Forelimb muscle (tissue), 1 donor: Measurements from ENCODE around the gene ZFYVE28. TPM values are rescaled to one million over a fixed set of nuclear protein-coding genes. Genes with fewer than 3 reads are reported as not detected.
A peak's percentile ranks its signal among the peaks of the same experiment; 100 is the strongest.
"Not testable (repeated sequence)": the region's sequence is repeated elsewhere in the genome, so short reads cannot be mapped to it uniquely, and the experiment has no call there.

Experiments
- DNase-seq: peaks from one replicate; pipeline ENCODE4 v3.0.0-alpha.2; 2013; ENCODE audit warnings: low read depth
- polyA plus RNA-seq: library from polyadenylated mRNA; unstranded; fragments of 120-200 nt; gene quantifications from one replicate; pipeline ENCODE4 v1.2.1, GENCODE V29; 2013; ENCODE audit not compliant: insufficient read length

ZFYVE28 gene
- polyA plus RNA-seq, result 1.7 TPM

DNA sequence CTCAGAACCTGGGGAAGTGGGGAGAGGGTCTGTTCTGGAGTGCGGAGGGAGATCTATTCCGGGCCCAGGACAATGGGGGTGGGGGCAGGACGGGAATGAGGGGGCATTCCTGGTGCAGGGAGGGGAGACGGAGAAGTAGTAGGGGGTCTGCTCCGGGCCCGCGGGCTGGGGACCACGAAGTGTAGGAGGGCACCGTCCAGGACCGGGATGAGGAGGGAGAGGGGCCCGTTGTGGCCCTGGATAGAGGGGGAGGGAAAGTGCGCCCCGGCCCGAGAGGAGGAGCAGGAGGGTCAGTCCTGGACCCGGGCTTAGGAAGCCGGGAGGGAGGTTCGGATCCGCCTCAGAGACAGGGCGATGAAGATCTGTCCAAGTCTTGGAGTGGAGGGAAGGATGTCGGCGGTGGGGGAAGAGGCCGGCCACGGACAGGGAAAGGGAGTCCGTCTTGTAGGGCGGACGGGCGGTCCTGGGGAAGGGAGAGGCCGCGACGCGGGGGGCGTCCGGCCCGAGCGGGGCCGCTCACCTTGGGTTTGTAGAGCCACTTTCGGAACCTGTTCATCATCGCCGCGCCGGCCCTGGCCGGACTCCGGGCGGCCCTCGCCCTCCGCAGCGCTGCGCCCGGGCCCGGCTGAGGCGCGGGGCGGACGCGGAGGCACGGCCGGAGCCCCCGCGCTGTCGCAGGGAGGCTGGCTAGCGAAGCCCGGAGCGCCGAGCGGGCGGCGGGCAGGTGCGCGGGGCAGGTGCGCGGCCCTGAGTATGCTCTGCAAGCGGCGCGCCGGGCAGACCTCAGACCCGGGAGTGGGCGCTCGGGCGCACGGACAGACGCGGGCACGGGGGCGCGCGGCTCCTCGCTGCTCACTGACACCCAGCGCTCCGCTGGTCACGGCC, at the start of gene ZFYVE28:
Gene ZFYVE28, minus strand, starts transcription at position 881 of the 885 bp plus-strand sequence. Its CDS starts 322 bp downstream, at position 559.
- DNase-seq, result no peak

DNA sequence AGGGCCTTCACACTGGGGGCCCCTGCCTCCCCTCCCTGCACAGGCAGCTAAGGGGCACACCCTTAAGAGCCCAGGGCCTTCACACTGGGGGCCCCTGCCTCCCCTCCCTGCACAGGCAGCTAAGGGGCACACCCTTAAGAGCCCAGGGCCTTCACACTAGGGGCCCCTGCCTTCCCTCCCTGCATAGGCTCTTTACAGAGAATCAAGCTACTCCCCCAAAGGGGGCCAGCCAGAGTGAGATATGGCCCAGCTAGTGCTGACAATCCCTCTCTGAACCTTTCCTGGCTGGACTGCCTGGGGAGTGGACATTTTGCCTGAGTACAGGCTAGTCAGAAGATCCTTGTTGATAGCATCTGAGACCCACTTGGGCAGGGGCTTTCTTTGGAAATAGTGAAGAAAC, 47.1 kb upstream of the ZFYVE28 start:
- not testable (repeated sequence) for DNase-seq

DNA sequence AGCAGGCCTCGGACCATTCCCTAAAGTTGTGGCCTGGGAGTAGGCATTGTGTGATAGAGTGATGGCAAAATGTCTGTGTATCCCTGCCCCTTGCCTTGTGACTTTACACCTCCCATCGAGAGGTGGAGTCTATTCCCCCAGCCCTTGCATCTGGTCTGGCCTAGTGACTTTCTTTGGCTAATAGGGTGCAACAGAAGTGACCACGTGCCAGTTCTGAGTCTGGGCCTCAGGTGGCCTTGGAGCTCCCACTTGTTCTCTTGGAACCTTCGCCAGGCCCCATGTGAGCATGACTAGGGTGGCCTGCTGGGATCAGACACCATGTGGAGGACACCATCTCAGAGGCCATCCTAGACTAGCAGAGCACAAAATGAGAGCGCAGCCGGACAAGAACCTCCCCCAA, 46.6 kb upstream of the ZFYVE28 start:
- no peak for DNase-seq

DNA sequence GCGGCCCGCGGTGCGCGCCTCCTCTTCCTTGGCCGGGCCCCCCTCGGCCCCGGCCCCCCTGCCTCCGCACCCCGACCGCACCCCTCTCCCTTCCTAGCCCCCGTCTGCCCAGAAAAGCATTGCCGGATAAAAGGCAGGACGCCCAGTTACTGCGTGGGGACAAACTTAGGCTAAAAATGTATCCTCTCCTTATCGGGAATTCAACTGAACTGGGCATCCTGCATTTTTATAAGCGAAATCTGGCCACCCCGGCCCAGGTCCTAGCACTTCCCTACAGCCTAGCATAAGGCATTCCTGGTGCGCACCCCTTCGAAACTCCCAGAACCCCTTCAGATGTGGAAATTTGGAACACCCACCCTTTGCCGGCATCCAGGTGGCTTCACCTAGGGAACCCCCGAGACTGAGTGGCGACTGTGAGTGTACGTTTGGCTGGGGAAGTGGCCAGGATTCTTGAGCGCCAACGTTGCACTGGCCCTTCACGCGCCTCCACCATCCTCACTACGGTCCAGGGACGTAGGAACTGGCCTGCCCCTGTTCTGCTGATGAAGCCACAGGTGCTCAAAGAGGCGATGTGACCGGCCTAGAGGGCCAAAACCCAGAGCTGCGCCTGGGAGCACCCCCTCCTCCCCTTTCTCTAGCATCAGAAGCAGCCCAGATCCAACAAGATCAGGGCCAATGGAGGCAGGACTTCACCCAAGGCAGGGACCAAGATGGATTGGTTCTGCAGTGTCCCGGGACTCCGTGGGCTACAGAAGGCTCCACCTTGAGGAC, 44.7 kb upstream of the ZFYVE28 start:
- no peak for DNase-seq

DNA sequence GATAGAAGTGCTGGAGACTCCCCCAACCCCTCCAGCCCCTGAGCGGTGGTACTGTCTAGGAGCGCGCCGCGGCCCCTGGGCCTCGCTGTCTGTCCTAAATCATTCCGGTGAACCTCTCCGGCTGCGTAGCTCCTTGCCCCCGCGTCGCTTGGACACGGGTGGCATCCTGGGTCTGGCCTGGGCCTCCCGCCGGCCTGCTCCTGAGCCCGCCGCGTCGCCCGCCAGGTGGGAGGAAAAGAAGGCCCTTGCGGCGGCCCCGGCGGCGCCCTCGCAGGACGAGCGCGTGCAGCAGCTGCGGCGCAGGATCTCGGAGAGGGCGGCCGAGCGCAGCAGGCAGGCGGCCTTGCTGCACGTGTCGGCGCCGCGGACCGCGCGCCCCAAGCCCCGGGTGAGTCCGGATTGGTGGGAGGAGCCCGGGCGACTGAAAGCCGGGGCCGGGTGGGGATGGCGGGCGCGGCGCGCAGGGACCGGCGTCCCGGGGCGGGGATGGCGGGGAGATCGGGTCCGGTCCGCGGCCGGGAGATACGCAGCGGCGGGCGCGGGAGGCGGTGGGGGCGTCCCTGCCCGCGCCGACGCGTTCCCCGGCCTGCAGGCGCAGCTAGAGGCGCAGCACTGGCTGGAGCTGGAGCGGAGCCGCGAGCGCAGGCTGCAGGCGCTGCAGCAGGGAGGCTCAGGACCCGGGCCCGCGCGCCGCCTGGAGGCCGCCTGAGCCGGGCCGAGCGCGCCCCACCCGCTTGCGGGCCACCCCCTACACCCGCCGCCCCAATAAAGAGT, 44.0 kb upstream of the ZFYVE28 start:
- DNase-seq, result peak; percentile 51

DNA sequence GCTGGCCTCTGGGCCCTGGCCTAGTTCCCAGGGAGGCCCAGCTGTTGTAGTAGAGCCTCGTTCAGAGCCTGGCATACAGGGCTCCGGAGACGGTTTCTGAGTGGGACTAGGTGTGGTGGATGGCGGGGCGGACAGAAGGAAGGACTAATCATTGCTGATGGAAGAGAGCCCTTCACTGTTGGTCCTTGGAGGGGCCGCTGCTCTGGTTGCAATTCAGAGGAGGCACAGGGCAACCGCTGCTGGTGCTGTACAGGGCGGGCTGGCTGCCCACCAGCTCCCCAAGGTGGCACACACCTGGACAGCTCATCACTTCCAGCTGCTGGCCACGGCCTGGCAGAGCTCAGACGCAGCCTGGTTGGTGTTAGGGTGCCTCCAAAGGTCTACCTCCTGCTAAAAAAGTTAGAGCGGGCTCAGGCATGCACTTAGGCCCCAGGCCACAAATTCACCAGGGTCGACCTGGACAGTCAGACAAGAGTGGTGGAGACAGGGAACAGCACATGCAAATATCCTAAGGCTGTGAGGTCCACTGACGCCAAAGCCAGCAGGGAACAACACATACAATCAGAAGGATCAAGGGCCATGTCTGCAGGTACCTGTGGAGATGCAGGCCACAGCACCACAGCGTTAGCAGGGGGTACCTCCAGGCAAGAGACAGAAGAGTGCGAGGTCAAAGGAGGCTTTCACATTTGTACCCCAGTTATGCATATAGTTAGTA, 43.0 kb upstream of the ZFYVE28 start:
- no peak for DNase-seq

DNA sequence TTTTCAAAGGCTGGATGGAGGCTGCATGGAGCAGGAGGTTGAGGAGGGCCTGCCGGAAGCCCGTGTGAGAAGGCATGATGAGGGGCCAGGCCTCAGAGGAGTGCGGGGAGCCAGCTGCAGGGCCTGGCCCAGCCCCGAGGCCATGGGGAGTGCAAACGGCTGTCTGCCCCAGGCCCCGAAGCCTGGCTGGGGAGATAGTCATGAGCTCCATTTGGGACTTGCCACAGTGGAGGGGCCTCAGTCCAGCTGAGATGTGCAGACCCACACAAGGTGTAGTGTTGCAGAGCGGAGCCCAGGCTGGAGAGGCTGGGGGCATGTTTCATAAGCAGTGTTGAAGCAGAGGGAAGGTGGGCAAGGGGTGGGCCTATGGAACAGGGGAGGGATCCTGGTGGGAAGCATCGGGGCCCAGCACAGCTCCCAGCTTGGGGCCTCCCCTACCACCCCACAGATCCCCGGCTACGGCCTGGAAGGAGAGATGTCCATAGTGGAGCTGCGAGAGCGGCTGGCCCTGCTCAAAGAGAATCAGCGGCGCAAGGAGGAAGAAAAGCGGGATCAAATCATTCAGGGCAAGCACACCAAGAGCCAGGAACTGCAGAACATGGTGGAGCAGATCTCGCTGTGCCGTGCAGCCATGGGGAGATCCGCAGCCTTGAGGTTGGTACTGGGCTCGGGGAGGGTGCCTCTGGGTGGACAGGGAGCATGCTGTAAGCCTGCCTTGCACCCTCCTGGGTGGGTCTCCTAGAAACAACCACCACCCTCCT, 41.3 kb upstream of the ZFYVE28 start:
- no peak for DNase-seq

DNA sequence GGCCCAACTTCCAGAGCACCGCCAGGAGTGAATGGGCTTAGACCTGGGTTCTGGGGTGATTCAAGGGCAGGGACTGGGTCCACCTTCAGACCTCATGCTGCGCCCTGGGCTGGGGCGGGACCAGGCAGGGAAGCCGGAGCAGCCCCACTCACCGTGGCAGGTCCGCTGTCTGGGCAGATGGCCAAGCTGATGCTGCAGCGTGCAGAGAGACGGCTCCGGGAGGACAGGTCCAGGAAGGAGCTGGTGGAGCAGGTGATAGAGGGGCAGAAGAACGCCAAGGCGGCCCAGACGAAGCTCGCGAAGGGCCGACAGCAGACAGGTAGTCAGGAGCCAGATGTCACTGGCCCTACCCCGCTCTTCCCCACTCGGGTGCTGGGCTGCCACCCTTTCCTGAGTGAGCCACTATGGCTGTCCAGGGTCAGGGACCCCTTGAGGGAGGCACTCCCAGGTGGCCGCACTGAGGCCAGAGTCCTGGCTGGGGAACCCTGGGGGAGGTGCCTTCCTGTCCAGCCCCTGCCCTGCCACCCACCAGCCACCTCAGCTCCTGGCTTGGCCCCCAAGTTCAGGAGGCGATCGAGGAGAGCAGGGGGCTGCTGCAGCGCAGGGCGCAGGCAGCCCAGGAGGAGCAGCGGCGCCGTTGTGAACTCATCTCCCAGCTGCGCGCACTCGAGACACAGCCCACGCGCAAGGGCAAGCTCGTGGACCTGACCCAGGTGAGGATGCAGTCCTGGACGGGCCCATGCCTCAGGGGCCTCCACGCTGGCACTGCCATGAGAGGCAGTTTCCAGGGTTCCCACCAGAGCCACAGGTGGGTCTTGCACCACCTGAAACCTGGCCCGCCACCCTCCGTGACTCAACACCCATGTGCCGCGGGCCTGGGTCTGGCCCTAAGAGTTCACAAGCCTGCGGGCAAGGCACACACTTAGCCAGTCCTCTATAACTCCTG, 40.4 kb upstream of the ZFYVE28 start:
- DNase-seq, result no peak

DNA sequence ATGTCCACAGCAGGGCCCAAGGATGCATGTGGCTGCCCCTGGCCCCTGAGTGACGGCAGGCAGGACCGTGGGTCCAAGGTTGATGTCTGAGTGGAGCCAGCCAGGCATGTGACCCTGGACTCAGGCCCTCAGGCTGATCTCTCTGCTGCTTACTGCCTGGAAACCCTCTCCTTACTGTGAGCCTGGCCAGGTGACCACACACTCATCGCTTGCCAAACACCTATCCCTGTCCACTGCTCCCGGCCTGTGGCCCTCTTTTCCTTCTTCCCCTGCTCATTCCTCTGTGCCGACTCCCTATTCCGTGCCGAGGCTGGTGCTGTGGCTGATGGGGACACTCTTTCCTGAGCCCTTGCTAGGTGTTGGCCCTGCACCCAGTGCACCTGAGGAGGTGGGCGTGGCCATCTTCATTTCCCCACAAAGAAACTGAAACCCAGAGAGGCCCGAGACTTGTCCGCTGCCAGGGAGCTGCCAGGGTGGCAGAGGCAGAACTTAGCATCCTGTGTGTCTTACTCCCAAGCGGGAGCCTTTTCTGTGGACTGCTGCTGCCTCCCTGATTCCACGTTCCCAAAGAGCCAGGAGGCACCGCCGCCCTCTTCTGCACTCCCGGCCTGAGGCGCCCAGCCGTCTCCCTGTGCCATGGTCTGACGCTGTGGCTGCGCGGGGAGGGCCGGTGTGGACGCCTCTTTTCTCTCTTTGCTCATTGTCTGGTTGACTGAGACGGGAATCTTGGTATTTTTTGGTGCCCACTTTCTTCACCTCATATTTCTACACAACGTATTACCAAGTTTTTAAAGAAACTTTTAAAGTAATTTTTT, 39.2 kb upstream of the ZFYVE28 start:
- DNase-seq, result no peak

DNA sequence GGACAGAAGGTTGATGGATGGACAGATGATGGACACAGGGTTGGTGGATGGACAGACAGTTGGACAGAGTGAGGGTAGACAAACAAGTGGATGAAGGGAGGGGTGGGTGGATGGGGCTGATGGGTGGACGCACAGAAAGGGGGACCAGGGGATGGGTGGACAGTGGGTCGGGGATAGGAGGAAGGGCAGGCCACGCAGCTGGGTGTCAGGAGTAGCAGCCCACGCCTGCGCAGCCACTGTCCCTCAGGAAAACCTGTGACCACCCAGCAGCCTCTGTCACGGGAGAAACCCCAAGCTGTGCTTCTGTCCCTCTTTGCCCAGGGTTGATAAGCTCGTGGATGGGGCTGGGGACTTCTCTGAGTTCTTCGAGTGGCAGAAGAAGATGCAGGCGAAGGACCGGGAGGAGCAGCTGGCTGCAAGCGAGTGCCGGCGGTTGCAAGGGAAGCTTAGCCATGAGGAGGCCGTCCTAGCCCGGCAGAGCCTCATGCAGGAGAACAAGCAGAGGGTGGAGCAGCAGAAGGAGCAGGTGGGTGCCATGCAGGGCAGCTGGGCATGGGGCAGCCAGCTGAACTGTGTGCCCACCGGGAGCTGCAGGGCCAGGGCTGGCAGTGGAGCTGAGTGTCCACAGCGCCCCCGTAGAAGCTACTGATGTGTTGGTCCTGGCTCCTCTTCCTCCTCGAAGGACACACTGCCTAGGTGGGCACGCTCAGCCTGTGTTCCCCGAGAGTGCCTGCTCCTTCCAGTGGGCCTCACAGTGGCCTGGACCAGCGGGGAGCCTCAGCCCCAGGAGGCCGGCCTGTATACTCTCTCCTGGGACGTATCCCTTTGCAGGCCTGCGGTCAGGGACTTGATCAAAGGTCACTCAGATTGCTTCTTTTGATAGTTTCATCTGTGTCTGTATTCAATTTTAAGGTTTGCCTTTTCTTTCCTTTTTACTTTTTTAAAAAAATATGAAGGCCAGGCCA, 33.7 kb upstream of the ZFYVE28 start:
- no peak for DNase-seq

DNA sequence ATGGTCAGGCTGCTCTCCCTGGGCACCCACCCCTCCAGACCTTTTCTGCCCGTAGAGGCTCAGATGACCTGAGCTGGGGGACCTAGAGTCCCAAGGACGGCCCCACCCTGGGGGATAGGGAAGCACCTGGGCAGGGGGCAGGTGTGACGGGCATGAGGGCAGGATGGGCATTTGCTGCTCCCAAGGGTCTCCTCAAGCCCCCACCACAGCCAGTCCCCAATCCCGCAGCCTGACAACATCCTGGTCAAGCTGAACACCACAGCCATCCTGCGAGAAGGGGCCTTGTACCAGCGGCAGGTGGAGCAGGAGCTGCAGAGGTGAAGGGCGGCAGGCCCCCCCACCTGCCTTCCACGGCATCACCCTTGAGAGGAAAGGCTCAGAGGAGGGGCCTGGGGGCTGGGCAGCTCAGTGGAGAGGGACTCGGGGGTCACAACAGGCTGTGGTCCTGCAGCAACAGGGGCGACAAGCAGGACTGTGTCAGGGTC, 32.6 kb upstream of the ZFYVE28 start:
- no peak for DNase-seq

DNA sequence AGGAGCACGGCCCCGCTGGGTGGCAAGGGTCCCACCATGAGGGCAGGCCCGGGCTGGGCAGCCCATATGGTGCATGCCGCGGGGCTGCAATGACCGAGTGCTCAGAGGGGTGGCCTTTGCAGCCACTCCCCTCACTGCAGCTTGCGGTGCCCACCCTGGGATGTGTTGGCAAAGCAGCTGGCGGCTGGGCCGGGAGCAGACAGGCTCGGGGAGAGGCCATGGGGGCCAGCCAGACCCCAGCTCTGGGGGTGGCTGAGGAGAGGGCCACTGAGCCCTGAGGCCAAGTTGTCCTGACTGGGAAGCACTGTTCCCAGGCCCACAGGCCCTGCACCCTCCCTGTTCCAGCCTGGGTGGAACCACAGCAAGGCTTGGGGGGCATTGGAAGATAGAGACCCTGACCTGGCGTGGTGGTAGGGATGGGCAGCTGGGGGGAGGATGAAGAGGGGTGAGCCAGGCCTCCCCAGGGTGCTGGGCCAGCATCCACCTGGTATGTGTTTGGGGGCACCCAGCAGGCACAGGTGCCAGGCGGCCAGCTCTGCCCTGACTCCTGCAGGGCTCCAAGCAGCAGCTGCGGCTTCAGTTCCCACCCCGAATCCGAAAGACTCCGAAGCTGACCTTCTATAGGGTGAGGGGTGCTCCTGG, 32.1 kb upstream of the ZFYVE28 start:
- DNase-seq, result no peak

DNA sequence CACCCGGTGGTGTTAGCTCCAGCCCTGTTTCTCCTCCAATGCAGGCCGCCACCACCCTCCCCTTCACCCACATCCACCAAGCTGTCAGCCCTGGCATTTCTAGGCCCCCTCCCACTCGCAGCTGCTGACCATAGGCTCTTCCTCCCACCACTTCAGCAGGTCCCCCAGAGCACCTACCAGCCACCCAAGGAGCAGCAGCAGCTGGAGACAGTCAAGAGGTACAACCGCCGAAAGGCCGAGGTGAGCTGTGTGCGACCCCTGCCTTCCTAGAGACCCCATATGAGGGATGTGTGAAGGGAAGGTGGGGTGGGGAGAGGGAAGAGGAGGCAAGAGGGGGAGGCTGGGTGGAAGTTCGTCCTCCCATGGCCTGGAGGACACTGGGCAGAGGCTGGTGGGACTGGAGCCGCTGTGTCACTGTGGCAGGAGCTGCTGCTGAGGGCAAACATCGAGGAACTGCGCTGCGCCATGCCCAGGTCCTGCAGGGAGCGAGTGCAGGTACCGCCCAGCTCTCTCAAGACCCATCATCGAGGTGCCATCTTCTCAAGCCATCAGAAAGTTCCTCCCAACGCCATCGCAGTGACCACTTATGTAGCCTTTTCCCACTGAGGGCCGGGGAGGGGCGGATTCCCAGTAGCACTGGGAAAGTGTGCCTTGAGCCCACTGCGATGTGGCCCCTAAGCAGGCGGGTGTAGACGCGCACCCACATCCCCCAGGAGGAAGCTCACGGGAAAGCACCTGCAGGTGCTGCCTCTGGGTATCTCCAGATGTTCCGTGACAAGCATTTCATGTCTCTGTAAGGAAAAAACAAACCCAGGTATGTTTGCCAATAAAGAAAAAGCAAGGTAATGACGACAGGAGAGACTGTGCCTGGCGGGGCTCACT, 31.3 kb upstream of the ZFYVE28 start:
- DNase-seq, result no peak

DNA sequence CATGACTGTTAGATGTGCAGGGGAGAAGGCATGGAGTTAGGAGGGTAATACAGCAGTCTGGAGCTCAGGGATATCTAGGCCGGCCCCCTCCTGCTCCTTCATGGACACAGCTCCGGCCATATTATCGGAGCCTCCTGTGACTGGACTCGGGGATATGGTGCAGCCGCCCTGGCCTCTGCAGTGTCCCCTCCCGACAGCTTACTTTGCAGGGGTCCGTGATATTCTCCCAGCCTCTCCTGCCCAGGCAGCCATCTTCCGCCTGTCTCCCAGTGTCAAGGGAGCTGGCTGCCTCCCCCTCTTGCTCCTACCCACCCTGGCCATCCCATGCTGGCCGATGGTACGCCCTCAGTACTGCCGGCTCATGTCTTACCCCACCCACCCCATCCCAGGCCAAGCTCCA, 30.6 kb upstream of the ZFYVE28 start:
- DNase-seq, result no peak

DNA sequence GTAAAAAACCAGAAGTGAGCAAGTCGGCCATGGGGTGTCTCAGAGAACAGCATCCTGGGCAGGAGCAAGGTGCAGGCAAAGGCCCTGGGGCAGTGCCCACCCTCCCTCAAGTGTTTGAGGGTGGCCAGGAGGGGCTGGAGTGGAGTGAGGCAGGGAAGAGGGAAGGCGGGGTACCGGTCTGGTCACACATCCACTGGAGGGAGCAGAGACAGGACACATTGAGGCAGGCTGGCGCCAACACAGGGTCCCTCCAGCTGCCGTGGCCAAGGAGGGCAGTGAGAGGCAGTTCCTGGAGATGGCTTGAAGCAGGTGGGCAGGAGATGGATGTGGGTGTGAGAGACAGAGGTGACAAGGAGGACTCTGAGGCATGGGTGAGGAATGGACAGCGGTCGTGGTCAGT, 30.1 kb upstream of the ZFYVE28 start:
- no peak for DNase-seq
